ENCODE measurements around the gene MYL2.

- TF ChIP-seq CTCF (IDR thresholded peaks at IDR 0.05) (no peak), POLR2A (IDR thresholded peaks at IDR 0.05) (no peak)
These were observed 12.8 kb downstream of the MYL2 start for GRCh38 chr12:110907583-110907982.

Data from upper lobe of left lung (tissue), 4 donors.